Measurements from ENCODE around the gene KCNG3. TPM values are rescaled to one million over a fixed set of nuclear protein-coding genes. Genes with fewer than 3 reads are reported as not detected.

The KCNG3 gene
- total RNA-seq, 1 experiment from 2014 or later = 1.3 TPM

GRCh38 chr2:42414648-42415047 is 79.1 kb downstream of the KCNG3 start:
- Histone ChIP-seq H2AFZ (no peak overlapping the region), H3F3A (ENCODE audit: insufficient read depth, low read depth) (no peaks in the 10 kb centered on the region; the same call in 1 of the 2 replicates), H3K4me1 (replicated peaks; ENCODE audit: insufficient read depth) (peaks cover 4% of the 10 kb centered on the region; the same call in 1 of the 2 replicates), H4K20me1 (ENCODE audit: insufficient read depth) (no peaks in the 10 kb centered on the region), H3K4me3 (no peak overlapping the region), H3K27ac (no peak overlapping the region), H3K9me2 (ENCODE audit: insufficient read depth) (no peaks in the 10 kb centered on the region), H3K27me3 (ENCODE audit: insufficient read depth, low read depth) (no peaks in the 10 kb centered on the region), H3K79me2 (ENCODE audit: low read depth) (no peaks in the 10 kb centered on the region), H3K36me3 (ENCODE audit: low read depth) (no peaks in the 10 kb centered on the region), H3K4me2 (no peak overlapping the region), H3K9me3 (ENCODE audit: insufficient read depth, low read depth) (peaks cover 16% of the 10 kb centered on the region)
- ChIA-PET CTCF (no interaction called here), POLR2A (ENCODE audit: unreplicated experiment) (no interaction called here)
- TF ChIP-seq EZH2 (IDR thresholded peaks at IDR 0.05; ENCODE audit: low read depth) = no peak
- TF ChIP-seq, protein P1, sequence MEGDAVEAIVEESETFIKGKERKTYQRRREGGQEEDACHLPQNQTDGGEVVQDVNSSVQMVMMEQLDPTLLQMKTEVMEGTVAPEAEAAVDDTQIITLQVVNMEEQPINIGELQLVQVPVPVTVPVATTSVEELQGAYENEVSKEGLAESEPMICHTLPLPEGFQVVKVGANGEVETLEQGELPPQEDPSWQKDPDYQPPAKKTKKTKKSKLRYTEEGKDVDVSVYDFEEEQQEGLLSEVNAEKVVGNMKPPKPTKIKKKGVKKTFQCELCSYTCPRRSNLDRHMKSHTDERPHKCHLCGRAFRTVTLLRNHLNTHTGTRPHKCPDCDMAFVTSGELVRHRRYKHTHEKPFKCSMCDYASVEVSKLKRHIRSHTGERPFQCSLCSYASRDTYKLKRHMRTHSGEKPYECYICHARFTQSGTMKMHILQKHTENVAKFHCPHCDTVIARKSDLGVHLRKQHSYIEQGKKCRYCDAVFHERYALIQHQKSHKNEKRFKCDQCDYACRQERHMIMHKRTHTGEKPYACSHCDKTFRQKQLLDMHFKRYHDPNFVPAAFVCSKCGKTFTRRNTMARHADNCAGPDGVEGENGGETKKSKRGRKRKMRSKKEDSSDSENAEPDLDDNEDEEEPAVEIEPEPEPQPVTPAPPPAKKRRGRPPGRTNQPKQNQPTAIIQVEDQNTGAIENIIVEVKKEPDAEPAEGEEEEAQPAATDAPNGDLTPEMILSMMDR (conservative IDR thresholded peaks at IDR 0.05) = no peak
- intact Hi-C loops (cut with micrococcal nuclease; ENCODE audit: unreplicated experiment) = no loop called here
- no peak for DNase-seq
- BruUV-seq (replicated peaks) = no TSS peak

GRCh38 chr2:42414158-42414557 is 79.6 kb downstream of the KCNG3 start:
- H3K79me2 ChIP-seq (ENCODE audit: low read depth) = no peaks in the 10 kb centered on the region
- no peaks in the 10 kb centered on the region for H3K27me3 ChIP-seq (ENCODE audit: insufficient read depth, low read depth)
- no peaks in the 10 kb centered on the region for H3K36me3 ChIP-seq (ENCODE audit: low read depth)
- no peak for TF ChIP-seq EZH2 (IDR thresholded peaks at IDR 0.05; ENCODE audit: low read depth)
- TF ChIP-seq, protein P1 (conservative IDR thresholded peaks at IDR 0.05) = no peak
- BruUV-seq (replicated peaks) = no TSS peak
- no peak overlapping the region for H3K4me3 ChIP-seq
- H3K9me2 ChIP-seq (ENCODE audit: insufficient read depth) = no peaks in the 10 kb centered on the region
- peaks cover 16% of the 10 kb centered on the region for H3K9me3 ChIP-seq (ENCODE audit: insufficient read depth, low read depth)
- H4K20me1 ChIP-seq (ENCODE audit: insufficient read depth) = no peaks in the 10 kb centered on the region
- no peak overlapping the region for H3K27ac ChIP-seq
- H3K4me2 ChIP-seq = no peak overlapping the region
- DNase-seq = no peak
- intact Hi-C loops (cut with micrococcal nuclease; ENCODE audit: unreplicated experiment) = no loop called here
- H3K4me1 ChIP-seq (replicated peaks; ENCODE audit: insufficient read depth) = no peaks in the 10 kb centered on the region
- POLR2A ChIA-PET (ENCODE audit: unreplicated experiment) = no interaction called here
- H2AFZ ChIP-seq = no peak overlapping the region
- CTCF ChIA-PET = no interaction called here
- no peaks in the 10 kb centered on the region; the same call in 1 of the 2 replicates for H3F3A ChIP-seq (ENCODE audit: insufficient read depth, low read depth)

DNA sequence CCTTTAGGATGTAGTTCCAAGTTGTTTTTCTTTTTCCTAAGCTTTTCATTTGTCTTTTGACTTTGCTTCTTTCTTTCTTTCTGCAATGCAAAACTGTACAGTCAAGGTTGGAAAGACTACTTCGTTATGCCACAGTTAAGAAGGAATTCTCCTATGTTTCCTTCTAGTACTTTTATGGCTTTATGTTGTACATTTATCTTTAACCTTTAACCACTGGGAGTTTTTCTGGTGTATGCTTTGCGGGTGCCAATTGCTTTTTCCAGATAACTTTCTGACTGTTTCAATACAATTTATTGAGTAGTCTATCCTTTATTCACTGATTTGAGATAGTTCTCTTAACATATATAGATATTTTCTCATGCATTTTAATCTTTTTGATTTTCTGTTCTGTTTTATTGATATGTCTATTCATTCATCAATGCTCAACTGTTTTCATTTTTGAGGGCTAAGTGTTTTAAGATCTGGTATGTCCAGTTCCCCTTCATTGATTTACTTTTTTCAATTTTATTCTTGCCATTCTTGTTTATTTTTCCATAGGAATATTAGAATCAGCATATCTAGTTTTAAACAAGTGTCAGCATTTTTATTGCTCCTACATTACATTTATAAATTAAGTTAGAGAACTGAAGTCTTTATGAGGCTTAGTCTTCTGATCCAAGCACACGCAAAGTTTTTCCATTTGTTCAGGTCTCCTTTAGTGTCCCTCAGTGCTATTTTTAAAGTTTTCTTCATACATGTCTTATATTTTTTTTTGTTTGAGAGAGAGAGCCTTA is 82.9 kb downstream of the KCNG3 start:
- CTCF ChIA-PET = interaction anchor here (0.5 kb wide), 1 partner anchor 23 kb away, joined by 3 read pairs; no protein-coding TSS in a partner anchor
- H3K4me1 ChIP-seq (replicated peaks; ENCODE audit: insufficient read depth) = no peaks in the 10 kb centered on the region
- intact Hi-C loops (cut with micrococcal nuclease; ENCODE audit: unreplicated experiment) = no loop called here

More for the DNA sequence above, 82.9 kb downstream of the KCNG3 start:
- no peak for TF ChIP-seq EZH2 (IDR thresholded peaks at IDR 0.05; ENCODE audit: low read depth)
- TF ChIP-seq, protein P1 (conservative IDR thresholded peaks at IDR 0.05) = no peak
- H3K36me3 ChIP-seq (ENCODE audit: low read depth) = no peaks in the 10 kb centered on the region
- DNase-seq = no peak
- H3K27me3 ChIP-seq (ENCODE audit: insufficient read depth, low read depth) = no peaks in the 10 kb centered on the region
- peaks cover 16% of the 10 kb centered on the region for H3K9me3 ChIP-seq (ENCODE audit: insufficient read depth, low read depth)
- H3K4me2 ChIP-seq = no peak overlapping the region
- no peak overlapping the region for H3K4me3 ChIP-seq
- H3K27ac ChIP-seq = no peak overlapping the region
- no peaks in the 10 kb centered on the region for H3K9me2 ChIP-seq (ENCODE audit: insufficient read depth)
- H2AFZ ChIP-seq = no peak overlapping the region
- no peaks in the 10 kb centered on the region for H3F3A ChIP-seq (ENCODE audit: insufficient read depth, low read depth)
- no TSS peak for BruUV-seq (replicated peaks)
- no peaks in the 10 kb centered on the region for H4K20me1 ChIP-seq (ENCODE audit: insufficient read depth)
- H3K79me2 ChIP-seq (ENCODE audit: low read depth) = no peaks in the 10 kb centered on the region
- POLR2A ChIA-PET (ENCODE audit: unreplicated experiment) = no interaction called here

All from PC-9 (cell line).